ENCODE results near the gene MYCBP2. TPM values are rescaled to one million over a fixed set of nuclear protein-coding genes. Genes with fewer than 3 reads are reported as not detected.

The MYCBP2 gene
- polyA plus RNA-seq, 1 of the 3 experiments (the other 2 are of a cell fraction): 18.5 TPM

GRCh38 chr13:77343841-77344240 lies 16.9 kb upstream of the MYCBP2 start:
- Histone ChIP-seq H3K79me2 (ENCODE audit: insufficient read depth) (no peaks in the 10 kb centered on the region), H3K27me3 (ENCODE audit: insufficient read depth) (no peaks in the 10 kb centered on the region), H2AFZ (ENCODE audit: low read depth) (no peak overlapping the region), H3K36me3 (replicated peaks in 1 of 2; ENCODE audit: control insufficient read depth in 1 of 2, insufficient read depth in 2 of 2, low read length in 1 of 2) (no peaks in the 10 kb centered on the region), H3F3A (replicated peaks; ENCODE audit: insufficient read depth) (no peaks in the 10 kb centered on the region), H3K4me3 (ENCODE audit: low read depth in 2 of 2, low read length in 1 of 2) (no peak overlapping the region), H3K9ac (no peak overlapping the region), H4K20me1 (ENCODE audit: insufficient read depth) (no peaks in the 10 kb centered on the region), H3K27ac (ENCODE audit: low read depth in 2 of 2, low read length in 1 of 2) (no peak overlapping the region), H3K9me2 (no peaks in the 10 kb centered on the region), H3K4me1 (ENCODE audit: control insufficient read depth in 1 of 2, insufficient read depth in 2 of 2, low read depth in 1 of 2, low read length in 1 of 2) (no peaks in the 10 kb centered on the region), H3K4me2 (no peak overlapping the region), H3K9me3 (no peaks in the 10 kb centered on the region)
- TF ChIP-seq USF1 (IDR thresholded peaks at IDR 0.05; ENCODE audit: borderline replicate concordance, low read depth) (no peak), FOXM1 (IDR thresholded peaks at IDR 0.05; ENCODE audit: low read depth) (no peak), RXRA (IDR thresholded peaks at IDR 0.05; ENCODE audit: borderline replicate concordance, low read depth) (no peak), NRF1 (IDR thresholded peaks at IDR 0.05; ENCODE audit: low read depth, low read length) (no peak), USF2 (IDR thresholded peaks at IDR 0.05; ENCODE audit: borderline replicate concordance, low read depth, low read length) (no peak), FOXJ3 (CRISPR knock-in tag; IDR thresholded peaks at IDR 0.05) (no peak), SIN3A (IDR thresholded peaks at IDR 0.05; ENCODE audit: borderline replicate concordance, low read depth, low read length) (no peak), TEAD4 (IDR thresholded peaks at IDR 0.05; ENCODE audit: borderline replicate concordance, insufficient read depth) (no peak), CTCF (IDR thresholded peaks at IDR 0.05) (no peak), NFIC (IDR thresholded peaks at IDR 0.05; ENCODE audit: borderline replicate concordance) (no peak), PBX3 (IDR thresholded peaks at IDR 0.05) (no peak), CHD2 (IDR thresholded peaks at IDR 0.05; ENCODE audit: low read length, partially characterized antibody) (no peak)
- DNase-seq: no peak
- ChIA-PET POLR2A (no interaction called here), CTCF (no interaction called here)
- 74% methylated on average over 4 of the region's 4 CpGs for WGBS (ENCODE audit: low lambda C conversion rate)

- Histone ChIP-seq H3K4me3 (ENCODE audit: low read depth in 2 of 2, low read length in 1 of 2) (no peak overlapping the region), H3K9me3 (no peaks in the 10 kb centered on the region), H3F3A (replicated peaks; ENCODE audit: insufficient read depth) (no peaks in the 10 kb centered on the region), H3K9ac (no peak overlapping the region), H3K4me1 (ENCODE audit: control insufficient read depth in 1 of 2, insufficient read depth in 2 of 2, low read depth in 1 of 2, low read length in 1 of 2) (no peaks in the 10 kb centered on the region; a peak in 1 of 4 replicates), H3K36me3 (replicated peaks in 1 of 2; ENCODE audit: control insufficient read depth in 1 of 2, insufficient read depth in 2 of 2, low read length in 1 of 2) (no peaks in the 10 kb centered on the region), H3K27ac (ENCODE audit: low read depth in 2 of 2, low read length in 1 of 2) (no peak overlapping the region), H3K27me3 (ENCODE audit: insufficient read depth) (0 out of 2 replicates have a peak, but pooled peaks cover 8% of the 10 kb centered on the region), H4K20me1 (ENCODE audit: insufficient read depth) (no peaks in the 10 kb centered on the region), H3K4me2 (no peak overlapping the region), H3K9me2 (no peaks in the 10 kb centered on the region), H3K79me2 (ENCODE audit: insufficient read depth) (no peaks in the 10 kb centered on the region), H2AFZ (ENCODE audit: low read depth) (no peak overlapping the region)
- no peak for TF ChIP-seq JUND (IDR thresholded peaks at IDR 0.05)
- TF ChIP-seq RCOR1 (IDR thresholded peaks at IDR 0.05; ENCODE audit: low read length): no peak
- TF ChIP-seq FOSL2 (IDR thresholded peaks at IDR 0.05; ENCODE audit: borderline replicate concordance, low read depth): no peak
- no peak for TF ChIP-seq USF2 (IDR thresholded peaks at IDR 0.05; ENCODE audit: borderline replicate concordance, low read depth, low read length)
- no peak for TF ChIP-seq NFIC (IDR thresholded peaks at IDR 0.05; ENCODE audit: borderline replicate concordance)
- TF ChIP-seq TCF12 (IDR thresholded peaks at IDR 0.05): no peak
- no peak for TF ChIP-seq SIN3A (IDR thresholded peaks at IDR 0.05; ENCODE audit: borderline replicate concordance, low read depth, low read length)
- no peak for TF ChIP-seq MEF2A (IDR thresholded peaks at IDR 0.05; ENCODE audit: borderline replicate concordance, low read depth)
- TF ChIP-seq ELF1 (IDR thresholded peaks at IDR 0.05): no peak
- TF ChIP-seq EP300 (IDR thresholded peaks at IDR 0.05; ENCODE audit: borderline replicate concordance in 1 of 2, low read depth in 1 of 2, low read length in 1 of 2): no peak
- TF ChIP-seq GATA2 (CRISPR knock-in tag; IDR thresholded peaks at IDR 0.05): no peak
- TF ChIP-seq GABPA (IDR thresholded peaks at IDR 0.05; ENCODE audit: low read depth): no peak
- TF ChIP-seq ZBTB33 (IDR thresholded peaks at IDR 0.05; ENCODE audit: borderline replicate concordance, low read depth): no peak
- no peak for TF ChIP-seq CHD2 (IDR thresholded peaks at IDR 0.05; ENCODE audit: low read length, partially characterized antibody)
- WGBS (ENCODE audit: low lambda C conversion rate): 39% methylated on average over 2 of the region's 2 CpGs
- ChIA-PET CTCF (interaction anchor here (1.5 kb wide), 1 partner anchor 139 kb away, joined by 5 read pairs; no protein-coding TSS in a partner anchor), POLR2A (no interaction called here)
- DNase-seq: no peak
These were observed 12.5 kb upstream of the MYCBP2 start for GRCh38 chr13:77339408-77339807.
